Small intestine (tissue), 7 donors: Measurements from ENCODE around the gene ITGA7. TPM values are rescaled to one million over a fixed set of nuclear protein-coding genes. Genes with fewer than 3 reads are reported as not detected.
A peak's percentile ranks its signal among the peaks of the same experiment; 100 is the strongest.

ENCODE experiments used
- DNase-seq, 2 donors: peaks; one replicate each; pipeline versions ENCODE4 v3.0.0 to v3.0.0-alpha.2; 2013
- FAIRE-seq: peaks from 2 replicates; lab custom pipeline; 2012; peaks lifted over from hg19 to GRCh38; lab: Jason Lieb, UNC
- H3K27ac ChIP-seq, 3 donors: one replicate each; pipeline ENCODE4 v1.5.1; 2013; ENCODE audit warnings: low read length in 2 of 3, mild to moderate bottlenecking in 2 of 3, control low read depth in 1 of 3, inconsistent platforms in 1 of 3, low read depth in 1 of 3, moderate library complexity in 1 of 3
- H3K27me3 ChIP-seq, 3 donors: one replicate each; pipeline ENCODE4 v1.6.1; 2013; ENCODE audit warnings: low read length in 3 of 3, inconsistent platforms in 1 of 3; ENCODE audit not compliant: control insufficient read depth in 3 of 3, insufficient read depth in 3 of 3
- H3K36me3 ChIP-seq, 3 donors: one replicate each; pipeline ENCODE4 v1.6.1; 2013; ENCODE audit warnings: low read length in 3 of 3, inconsistent platforms in 1 of 3, low read depth in 1 of 3, mild to moderate bottlenecking in 1 of 3, moderate library complexity in 1 of 3; ENCODE audit not compliant: control insufficient read depth in 3 of 3, insufficient read depth in 2 of 3
- H3K4me1 ChIP-seq, 3 donors: one replicate each; pipeline ENCODE4 v1.6.1; 2013; ENCODE audit warnings: low read length in 2 of 3, inconsistent platforms in 1 of 3, low read depth in 1 of 3, mild to moderate bottlenecking in 1 of 3, moderate library complexity in 1 of 3; ENCODE audit not compliant: control insufficient read depth in 3 of 3, insufficient read depth in 2 of 3
- H3K4me3 ChIP-seq, 3 donors: one replicate each; pipeline ENCODE4 v1.5.1; 2013; ENCODE audit warnings: low read length in 3 of 3, control low read depth in 1 of 3, inconsistent platforms in 1 of 3, low read depth in 1 of 3, mild to moderate bottlenecking in 1 of 3, moderate library complexity in 1 of 3
- H3K9me3 ChIP-seq, 2 donors: one replicate each; pipeline ENCODE4 v1.6.1; 2013; ENCODE audit warnings: low read depth in 1 of 2, low read length in 1 of 2; ENCODE audit not compliant: control insufficient read depth in 2 of 2, insufficient read depth in 1 of 2
- WGBS, 3 donors: extraction: QIAGEN DNeasy Blood & Tissue Kit; methylation state at CpG; one replicate each; pipeline ENCODE4 v1.1.7; 2013; 5-methylcytosine and 5-hydroxymethylcytosine counted together
- polyA plus RNA-seq, 4 donors: library from polyadenylated mRNA; stranded (reverse) in 3 of 4; unstranded in 1 of 4; fragments of 200-250 nt in 3 of 4; fragments of 120-200 nt in 1 of 4; gene quantifications; one replicate each; pipeline versions ENCODE4 v1.2.1 to v1.2.3, GENCODE V29; 2013
- donor health status: healthy with polysubstance abuse.
- donor health status: control.
- donor health status: control.
- donor health status: Bipolar disorder and iron deficiency.
- donor health status: healthy.

ITGA7 gene
- polyA plus RNA-seq, 4 donors = 6.3 to 81.6 (median 29.6) TPM

DNA sequence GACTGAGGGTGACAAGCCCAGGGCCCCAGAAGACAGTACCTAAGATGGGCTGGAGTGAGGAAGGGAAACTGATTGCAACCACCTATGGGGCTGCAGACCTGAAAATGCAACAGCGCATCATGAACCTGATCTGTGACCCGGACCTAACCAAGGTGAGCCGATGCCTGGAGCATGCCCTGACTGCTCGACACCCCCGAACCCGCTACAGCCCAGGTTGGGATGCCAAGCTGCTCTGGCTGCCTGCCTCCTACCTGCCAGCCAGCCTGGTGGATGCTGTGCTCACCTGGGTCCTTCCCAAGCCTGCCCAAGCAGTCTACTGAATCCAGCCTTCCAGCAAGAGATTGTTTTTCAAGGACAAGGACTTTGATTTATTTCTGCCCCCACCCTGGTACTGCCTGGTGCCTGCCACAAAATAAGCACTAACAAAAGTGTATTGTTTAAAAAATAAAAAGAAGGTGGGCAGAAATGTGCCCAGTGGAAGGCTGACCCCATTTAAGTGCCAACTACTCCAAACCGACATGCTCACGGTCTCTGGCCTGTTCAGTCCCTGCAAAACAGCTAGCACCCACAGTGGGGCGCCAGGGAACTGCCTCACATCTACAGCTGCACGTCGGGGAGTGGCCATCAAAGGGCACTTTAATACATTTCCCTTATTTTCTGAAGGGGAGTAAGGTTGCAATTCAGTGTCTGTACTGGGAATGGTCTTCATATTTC is 16.7 kb upstream of the ITGA7 start:
- Histone ChIP-seq H3K4me1 (peaks cover 5 to 70% (median 8%) of the 10 kb centered on the region in 3 donors), H3K36me3 (peaks cover 5 to 74% (median 14%) of the 10 kb centered on the region in 3 donors), H3K27me3 (no peaks in the 10 kb centered on the region), H3K4me3 (no peak overlapping the region), H3K9me3 (no peaks in the 10 kb centered on the region), H3K27ac (peak overlapping the region in 1 of 3 donors; percentile 32)
- DNase-seq (peak; percentile 80 to 81), FAIRE-seq (no peak)
- 32 to 50% (median 33%) methylated on average over 11 of the region's 11 CpGs for WGBS, 3 donors

DNA sequence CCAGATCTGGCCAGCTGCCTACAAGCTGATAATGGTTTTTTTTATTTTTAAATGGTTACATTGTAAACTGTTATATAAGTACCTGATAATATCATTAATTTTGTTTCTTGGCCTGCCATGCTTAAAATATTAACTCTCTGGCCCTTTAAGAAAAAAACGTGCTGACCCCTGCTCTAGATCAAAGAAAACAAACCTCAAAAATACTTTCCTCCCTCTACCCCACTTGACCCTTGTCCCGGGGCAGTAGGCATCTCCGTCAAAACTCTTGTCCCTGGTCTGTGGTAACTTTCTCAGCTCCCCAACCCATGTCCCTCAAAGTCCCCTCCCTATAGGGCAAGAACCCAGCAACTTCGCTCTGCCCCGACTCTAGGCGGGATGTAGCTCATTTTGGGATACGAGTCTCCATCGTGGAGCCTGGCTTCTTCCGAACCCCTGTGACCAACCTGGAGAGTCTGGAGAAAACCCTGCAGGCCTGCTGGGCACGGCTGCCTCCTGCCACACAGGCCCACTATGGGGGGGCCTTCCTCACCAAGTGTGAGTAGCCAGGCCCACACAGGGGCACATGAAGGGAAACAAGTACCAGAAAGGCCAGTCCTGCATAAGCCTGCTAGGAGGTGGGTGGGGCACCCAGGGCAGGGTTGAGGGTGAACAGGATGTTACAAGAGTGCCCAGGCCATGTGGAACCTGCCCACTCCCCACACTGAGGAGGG is 16.0 kb upstream of the ITGA7 start:
- Histone ChIP-seq H3K4me3 (peak overlapping the region in 1 of 3 donors; percentile 10), H3K36me3 (peaks cover 5 to 81% (median 14%) of the 10 kb centered on the region in 3 donors), H3K9me3 (no peaks in the 10 kb centered on the region), H3K27me3 (no peaks in the 10 kb centered on the region), H3K27ac (no peak overlapping the region), H3K4me1 (peaks cover 5 to 76% (median 8%) of the 10 kb centered on the region in 3 donors)
- DNase-seq (no peak), FAIRE-seq (no peak)
- 46 to 52% (median 51%) methylated on average over 10 of the region's 10 CpGs for WGBS, 3 donors

DNA sequence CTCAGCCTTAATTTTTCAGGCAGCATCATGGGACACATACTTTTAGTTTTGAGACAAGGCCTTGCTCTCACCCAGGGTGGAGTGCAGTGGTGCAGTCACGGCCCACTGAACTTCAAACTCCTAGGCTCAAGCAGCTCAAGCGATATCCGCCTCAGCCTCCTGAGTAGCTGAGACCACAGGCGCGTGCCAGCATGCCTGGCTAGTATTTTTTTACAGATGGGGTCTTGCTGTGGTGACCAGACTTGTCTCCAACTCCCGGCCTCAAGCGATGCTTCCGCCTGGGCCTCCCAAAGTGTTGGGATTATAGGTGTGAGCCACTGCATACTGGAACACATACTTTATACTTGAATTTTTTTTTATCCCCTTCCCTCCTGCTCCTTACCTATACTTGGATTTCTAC is 15.2 kb upstream of the ITGA7 start:
- no peaks in the 10 kb centered on the region for H3K27me3 ChIP-seq
- peaks cover 5 to 81% (median 11%) of the 10 kb centered on the region in 3 donors for H3K4me1 ChIP-seq
- peaks cover 5 to 84% (median 14%) of the 10 kb centered on the region in 3 donors for H3K36me3 ChIP-seq
- DNase-seq (no peak), FAIRE-seq (no peak)
- 89 to 94% (median 92%) methylated on average over 8 of the region's 8 CpGs for WGBS, 3 donors
- no peak overlapping the region for H3K4me3 ChIP-seq
- H3K27ac ChIP-seq = no peak overlapping the region
- no peaks in the 10 kb centered on the region for H3K9me3 ChIP-seq

DNA sequence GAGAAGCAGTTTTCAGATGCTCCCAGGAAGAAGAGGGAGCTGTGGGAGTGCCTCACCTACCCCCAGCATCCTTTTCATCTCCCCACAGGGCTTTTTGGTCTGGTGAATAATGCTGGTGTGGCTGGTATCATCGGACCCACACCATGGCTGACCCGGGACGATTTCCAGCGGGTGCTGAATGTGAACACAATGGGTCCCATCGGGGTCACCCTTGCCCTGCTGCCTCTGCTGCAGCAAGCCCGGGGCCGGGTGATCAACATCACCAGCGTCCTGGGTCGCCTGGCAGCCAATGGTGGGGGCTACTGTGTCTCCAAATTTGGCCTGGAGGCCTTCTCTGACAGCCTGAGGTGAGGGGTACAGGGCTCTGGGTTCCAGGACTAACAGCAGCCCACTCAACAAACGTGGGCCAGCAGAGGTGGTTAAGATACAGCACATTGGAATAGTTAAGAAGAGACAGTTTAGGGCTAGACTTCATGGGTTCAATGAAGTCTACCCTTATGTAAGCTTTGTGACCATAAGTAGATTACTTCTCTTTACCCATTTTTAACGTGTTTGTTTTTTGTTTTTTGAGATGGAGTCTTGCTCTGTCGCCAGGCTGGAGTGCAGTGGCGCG is 14.0 kb upstream of the ITGA7 start:
- FAIRE-seq (no peak), DNase-seq (no peak)
- H3K4me1 ChIP-seq = peaks cover 6 to 83% (median 10%) of the 10 kb centered on the region in 3 donors
- WGBS, 3 donors = 72 to 80% (median 72%) methylated on average over 14 of the region's 14 CpGs
- H3K27ac ChIP-seq = peak overlapping the region; percentile 74 to 89 (median 84)
- no peaks in the 10 kb centered on the region for H3K9me3 ChIP-seq
- peaks cover 5 to 81% (median 12%) of the 10 kb centered on the region in 3 donors for H3K36me3 ChIP-seq
- H3K4me3 ChIP-seq = peak overlapping the region in 2 of 3 donors; percentile 28 to 40
- no peaks in the 10 kb centered on the region for H3K27me3 ChIP-seq

DNA sequence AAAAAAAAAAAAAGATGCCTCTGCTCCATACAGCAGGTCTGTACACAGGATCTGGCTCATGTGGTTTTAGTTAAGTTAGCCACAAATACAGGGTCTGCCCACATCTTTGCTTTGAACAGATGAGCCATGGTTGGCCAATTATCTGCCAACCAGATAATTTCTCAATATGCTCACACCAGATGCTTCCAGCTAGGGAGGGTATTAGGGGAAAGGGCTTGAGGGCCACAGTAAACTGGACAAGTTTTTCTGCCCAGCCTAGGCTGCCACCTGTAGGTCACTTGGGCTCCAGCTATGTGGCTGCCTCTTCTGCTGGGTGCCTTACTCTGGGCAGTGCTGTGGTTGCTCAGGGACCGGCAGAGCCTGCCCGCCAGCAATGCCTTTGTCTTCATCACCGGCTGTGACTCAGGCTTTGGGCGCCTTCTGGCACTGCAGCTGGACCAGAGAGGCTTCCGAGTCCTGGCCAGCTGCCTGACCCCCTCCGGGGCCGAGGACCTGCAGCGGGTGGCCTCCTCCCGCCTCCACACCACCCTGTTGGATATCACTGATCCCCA is 13.3 kb upstream of the ITGA7 start:
- Histone ChIP-seq H3K36me3 (peaks cover 5 to 74% (median 9%) of the 10 kb centered on the region in 3 donors), H3K9me3 (no peaks in the 10 kb centered on the region), H3K27ac (peak overlapping the region; percentile 84 to 91 (median 89)), H3K27me3 (no peaks in the 10 kb centered on the region), H3K4me1 (peaks cover 6 to 78% (median 8%) of the 10 kb centered on the region in 3 donors), H3K4me3 (peak overlapping the region in 2 of 3 donors; percentile 28 to 40)
- DNase-seq (peak; percentile 74 to 81), FAIRE-seq (no peak)
- WGBS, 3 donors = 17 to 34% (median 26%) methylated on average over 9 of the region's 9 CpGs

DNA sequence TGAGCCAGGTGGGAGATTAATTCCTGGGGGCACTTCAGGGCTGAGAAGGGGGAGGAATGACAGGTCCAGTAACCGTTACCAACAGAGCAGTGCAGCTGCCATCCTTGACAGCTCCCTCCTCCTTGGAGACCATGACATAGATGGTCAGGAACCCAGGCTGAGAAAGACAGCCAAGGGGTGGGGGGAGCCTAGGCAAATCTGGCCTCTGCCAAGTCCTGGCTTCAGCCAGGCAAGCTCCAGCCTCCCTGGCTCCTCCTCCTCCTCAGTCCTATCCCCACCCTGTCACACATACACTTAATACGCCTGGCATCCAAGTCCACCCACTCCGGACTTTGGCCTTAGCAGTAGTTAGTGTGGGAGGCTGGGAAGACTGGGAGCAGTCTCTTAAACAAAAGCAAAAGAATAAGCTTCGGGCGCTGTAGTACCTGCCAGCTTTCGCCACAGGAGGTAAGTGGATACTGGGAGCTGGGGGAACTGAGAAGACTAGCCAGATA is 12.4 kb upstream of the ITGA7 start, which contains the start of gene RDH5:
TSS of gene RDH5 (plus strand) at position 323 of the 494 bp plus-strand sequence. CDS start 792 bp downstream, outside the sequence.
- H3K4me3 ChIP-seq = peak within 1 kb of the TSS in 2 of 3 donors; percentile 28 to 40
- peak within 1 kb of the TSS; percentile 89 to 91 (median 90) for H3K27ac ChIP-seq
- peaks cover 8 to 78% (median 10%) of the 10 kb centered on the region in 3 donors for H3K4me1 ChIP-seq
- H3K9me3 ChIP-seq = no peaks in the 10 kb centered on the region
- no peaks in the 10 kb centered on the region for H3K27me3 ChIP-seq
- H3K36me3 ChIP-seq = peaks cover under 1 to 65% (median 3%) of the 10 kb centered on the region in 3 donors
- WGBS, 3 donors = 14 to 47% (median 46%) methylated on average over 6 of the region's 6 CpGs
- FAIRE-seq (no peak), DNase-seq (peak; percentile 96 to 99)

DNA sequence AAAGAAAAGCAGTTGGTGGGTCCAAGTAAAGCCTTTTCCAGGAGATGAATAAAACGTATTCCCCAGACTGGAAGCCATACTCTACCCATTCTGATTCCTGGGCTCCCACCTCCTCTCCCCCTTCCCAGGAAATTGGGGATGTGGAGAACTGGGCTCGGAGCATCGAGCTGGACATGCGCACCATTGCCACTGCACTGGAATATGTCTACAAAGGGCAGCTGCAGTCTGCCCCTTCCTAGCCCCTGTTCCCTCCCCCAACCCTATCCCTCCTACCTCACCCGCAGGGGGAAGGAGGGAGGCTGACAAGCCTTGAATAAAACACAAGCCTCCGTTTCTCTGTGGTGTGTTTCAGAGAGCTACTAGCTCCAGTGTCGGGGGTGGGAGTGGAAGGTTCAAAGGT is 11.7 kb upstream of the ITGA7 start:
- no peak for DNase-seq
- no peak for FAIRE-seq
- Histone ChIP-seq H3K27me3 (no peaks in the 10 kb centered on the region), H3K36me3 (peaks cover 0 to 58% (median 0%) of the 10 kb centered on the region in 3 donors), H3K4me3 (no peak overlapping the region), H3K4me1 (peaks cover 8 to 71% (median 11%) of the 10 kb centered on the region in 3 donors), H3K9me3 (no peaks in the 10 kb centered on the region), H3K27ac (peak overlapping the region; percentile 89 to 91 (median 90))
- 50 to 65% (median 61%) methylated on average over 6 to 7 of the region's 7 CpGs for WGBS, 3 donors
